ENCODE data around the gene GFOD1. TPM values are rescaled to one million over a fixed set of nuclear protein-coding genes. Genes with fewer than 3 reads are reported as not detected.

GFOD1 gene
- total and polyA plus RNA-seq, 8 donors = 5.7 to 19.6 (median 8.2) TPM

- TF ChIP-seq CTCF (IDR thresholded peaks at IDR 0.05) = no peak
- intact Hi-C loops (cut with DNase I) = no loop called here
- H3K36me3 ChIP-seq = no peaks in the 10 kb centered on the region
- no peak for DNase-seq
- no peaks in the 10 kb centered on the region for H3K9me3 ChIP-seq
- no peak overlapping the region for H3K27ac ChIP-seq
- no peaks in the 10 kb centered on the region for H3K27me3 ChIP-seq
- peaks cover 4 to 7% of the 10 kb centered on the region in 2 donors for H3K4me1 ChIP-seq
- no peak overlapping the region for H3K4me3 ChIP-seq
- no peak for ATAC-seq
Observed at GRCh38 chr6:13531956-13532355, 44.6 kb upstream of the GFOD1 start.

GRCh38 chr6:13528777-13529343 lies 41.5 kb upstream of the GFOD1 start:
- no peak for ATAC-seq
- intact Hi-C loops (cut with DNase I) = no loop called here
- TF ChIP-seq CTCF (IDR thresholded peaks at IDR 0.05) = no peak
- DNase-seq = no peak
- H3K4me3 ChIP-seq = no peak overlapping the region
- peaks cover 5 to 23% of the 10 kb centered on the region in 2 donors for H3K4me1 ChIP-seq
- no peak overlapping the region for H3K27ac ChIP-seq
- no peaks in the 10 kb centered on the region for H3K36me3 ChIP-seq
- no peaks in the 10 kb centered on the region for H3K27me3 ChIP-seq
- H3K9me3 ChIP-seq = no peaks in the 10 kb centered on the region

DNA sequence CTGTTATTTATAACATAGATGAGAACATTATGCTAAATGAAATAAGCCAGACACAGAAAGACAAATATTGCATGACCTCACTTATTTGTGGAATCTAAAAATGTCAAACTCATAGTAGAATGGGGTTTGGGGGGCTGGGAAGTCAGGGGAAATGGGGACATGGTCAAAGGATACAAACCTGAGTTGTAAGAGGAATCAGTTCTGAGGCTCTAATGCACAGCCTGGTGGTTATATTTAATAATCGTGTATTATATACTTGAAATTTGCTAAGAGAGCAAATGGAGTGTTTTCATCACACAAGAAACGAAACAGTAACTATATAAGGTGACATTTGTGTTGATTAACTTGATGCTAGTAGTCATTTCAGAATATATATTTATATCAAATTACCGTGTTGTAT lies 40.8 kb upstream of the GFOD1 start:
- no peak for ATAC-seq
- DNase-seq = no peak
- intact Hi-C loops (cut with DNase I) = no loop called here
- Histone ChIP-seq H3K4me1 (peaks cover 5 to 26% of the 10 kb centered on the region in 2 donors), H3K4me3 (no peak overlapping the region), H3K27me3 (no peaks in the 10 kb centered on the region), H3K36me3 (no peaks in the 10 kb centered on the region), H3K9me3 (no peaks in the 10 kb centered on the region), H3K27ac (no peak overlapping the region)
- TF ChIP-seq CTCF (IDR thresholded peaks at IDR 0.05) = no peak

- intact Hi-C loops (cut with DNase I) = no loop called here
- Histone ChIP-seq H3K4me3 (no peak overlapping the region), H3K27ac (no peak overlapping the region), H3K36me3 (no peaks in the 10 kb centered on the region), H3K27me3 (no peaks in the 10 kb centered on the region), H3K9me3 (no peaks in the 10 kb centered on the region), H3K4me1 (peaks cover 5 to 32% of the 10 kb centered on the region in 2 donors)
- no peak for TF ChIP-seq CTCF (IDR thresholded peaks at IDR 0.05)
- no peak for DNase-seq
- peak; percentile 25 for ATAC-seq
Observed at GRCh38 chr6:13527671-13528056, 40.3 kb upstream of the GFOD1 start.

- intact Hi-C loops (cut with DNase I) = no loop called here
- no peak for TF ChIP-seq CTCF (IDR thresholded peaks at IDR 0.05)
- peak overlapping the region; percentile 23 to 63 for H3K27ac ChIP-seq
Observed at GRCh38 chr6:13526727-13527670, 39.6 kb upstream of the GFOD1 start.

More at GRCh38 chr6:13526727-13527670, 39.6 kb upstream of the GFOD1 start:
- DNase-seq (peak in 2 of 4 donors; percentile 19 to 48), ATAC-seq (peak; percentile 86)
- H3K4me1 ChIP-seq = peaks cover 5 to 33% of the 10 kb centered on the region in 2 donors
- no peaks in the 10 kb centered on the region for H3K36me3 ChIP-seq
- H3K4me3 ChIP-seq = no peak overlapping the region
- no peaks in the 10 kb centered on the region for H3K27me3 ChIP-seq
- H3K9me3 ChIP-seq = no peaks in the 10 kb centered on the region
